SH-SY5Y (cell line): ENCODE results near the gene HDAC9.

Source experiments
- GATA2 ChIP-seq: IDR thresholded peaks from 2 replicates; pipeline ENCODE4 v1.6.1; 2011; ENCODE audit warnings: mild to moderate bottlenecking, low read depth, low read length
- GATA3 ChIP-seq: IDR thresholded peaks from 2 replicates; pipeline ENCODE4 v1.6.1; 2011; ENCODE audit warnings: low read depth, mild to moderate bottlenecking, low read length, moderate library complexity

Gene HDAC9

DNA sequence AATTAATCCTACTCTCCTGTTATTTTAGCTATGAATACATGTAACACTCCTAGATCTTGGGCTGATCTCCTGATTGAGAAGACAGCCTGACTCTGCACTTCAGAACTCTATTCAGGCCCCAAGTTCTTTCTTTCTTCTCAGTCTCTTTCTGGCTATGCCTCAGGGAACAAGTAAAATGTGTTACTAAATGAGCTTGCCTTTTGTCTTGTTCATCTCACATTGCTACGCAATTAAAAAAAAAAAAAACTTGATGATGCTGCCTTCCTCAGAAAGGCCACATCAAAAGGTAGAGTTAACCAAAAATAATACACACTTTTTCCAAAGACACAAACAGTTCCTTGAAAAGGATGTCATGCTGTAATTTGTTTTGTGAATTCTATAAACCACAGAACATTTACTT lies 363.8 kb downstream of the HDAC9 start:
- no peak for TF ChIP-seq GATA2
- TF ChIP-seq GATA3, result no peak

DNA sequence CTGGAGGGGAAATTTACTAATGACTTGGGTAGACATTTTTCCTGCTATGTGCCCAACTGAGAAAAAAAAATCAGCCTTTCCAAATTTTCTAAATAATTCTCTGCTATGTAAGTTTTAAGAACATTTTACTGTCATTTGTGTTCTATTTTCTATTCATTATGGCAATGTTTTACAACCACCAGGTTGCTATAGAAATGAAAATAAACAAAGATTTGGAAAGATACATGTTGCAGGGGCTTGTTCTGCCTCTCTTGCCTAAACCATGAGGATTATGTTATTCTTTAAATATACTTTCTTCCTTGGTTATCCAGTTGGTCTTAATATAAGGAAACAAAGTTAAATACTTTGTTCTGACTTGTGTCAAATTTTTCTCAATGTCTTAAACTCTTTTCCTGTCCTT lies 364.7 kb downstream of the HDAC9 start:
- TF ChIP-seq GATA2, result no peak
- no peak for TF ChIP-seq GATA3

DNA sequence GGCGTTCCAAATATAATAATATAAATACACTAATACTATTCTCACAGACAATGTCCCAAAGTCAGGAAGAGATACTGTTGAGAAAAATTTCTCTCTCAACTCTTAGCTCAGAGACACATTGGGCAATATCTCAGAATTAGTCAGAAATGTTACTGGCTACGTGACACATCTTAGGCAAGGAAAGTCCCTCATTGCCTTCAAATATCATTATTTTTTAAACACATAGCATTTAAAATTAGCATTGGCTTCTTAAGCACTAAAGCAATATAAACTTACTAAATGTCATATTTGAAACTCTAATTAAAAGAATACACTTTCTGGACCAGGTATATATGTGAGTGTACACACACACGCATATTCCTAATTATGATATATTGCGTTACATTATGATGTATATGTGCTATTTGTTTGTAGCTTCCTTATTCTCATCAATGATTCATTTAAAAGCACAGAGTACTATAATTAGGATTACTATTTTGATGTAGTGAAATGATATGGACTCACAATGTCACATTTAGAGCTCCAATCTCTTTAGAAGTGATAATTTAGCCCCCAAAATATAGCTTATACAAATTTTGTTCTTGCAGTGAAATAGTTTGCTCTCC lies 366.1 kb downstream of the HDAC9 start:
- TF ChIP-seq GATA3, result no peak
- TF ChIP-seq GATA2, result no peak

DNA sequence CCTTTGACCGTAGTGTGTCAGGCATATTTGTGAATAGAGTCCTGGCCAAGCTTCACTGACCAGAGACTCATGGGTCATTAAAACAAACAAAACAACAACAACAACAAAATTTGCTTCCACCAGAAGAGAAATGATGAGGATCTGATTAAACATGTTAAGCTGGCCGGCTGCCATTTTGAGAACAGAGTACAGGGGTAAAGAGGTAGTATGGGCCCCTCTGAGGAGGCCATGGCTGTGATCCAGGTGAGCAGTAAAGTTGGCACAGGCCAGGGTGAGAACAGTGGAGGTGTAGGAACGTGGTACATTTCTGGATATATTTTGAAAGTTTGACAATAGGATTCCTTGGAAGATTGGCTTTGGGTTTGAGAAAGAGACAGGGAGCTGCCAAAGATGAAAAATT lies 369.4 kb downstream of the HDAC9 start:
- TF ChIP-seq GATA2 (no peak), GATA3 (no peak)

DNA sequence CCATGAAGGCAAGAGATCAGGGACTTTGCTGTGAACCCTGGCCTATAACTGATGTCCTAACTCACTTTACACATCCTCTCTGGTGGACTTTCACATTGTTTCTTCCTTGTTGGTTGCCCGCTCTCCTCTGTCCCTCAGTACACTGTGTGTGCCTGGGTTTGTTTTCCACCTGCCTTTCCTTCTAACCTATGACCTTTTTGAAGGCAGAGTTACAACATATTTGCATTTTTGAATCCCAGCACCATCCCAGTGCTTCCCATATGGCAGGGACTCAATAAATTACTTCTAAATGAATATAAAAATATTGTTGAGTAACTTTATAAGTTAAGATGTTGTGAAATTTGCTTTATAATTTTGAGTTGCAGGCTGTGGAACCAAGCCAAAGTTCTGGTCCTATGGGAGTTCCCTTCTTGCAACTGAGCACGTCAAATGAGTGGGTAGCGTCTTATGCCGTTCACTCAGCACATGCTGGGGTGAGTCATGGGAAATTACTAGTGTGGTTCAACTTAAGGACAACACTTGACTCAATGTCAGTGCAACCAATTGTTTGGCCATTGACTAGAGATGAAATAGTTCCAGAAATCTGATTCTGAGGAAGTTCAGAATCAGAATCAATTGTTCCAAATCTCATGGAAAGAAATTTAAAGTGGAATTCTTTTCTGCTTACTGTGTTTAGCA lies 370.9 kb downstream of the HDAC9 start:
- TF ChIP-seq GATA2 (no peak), GATA3 (no peak)

DNA sequence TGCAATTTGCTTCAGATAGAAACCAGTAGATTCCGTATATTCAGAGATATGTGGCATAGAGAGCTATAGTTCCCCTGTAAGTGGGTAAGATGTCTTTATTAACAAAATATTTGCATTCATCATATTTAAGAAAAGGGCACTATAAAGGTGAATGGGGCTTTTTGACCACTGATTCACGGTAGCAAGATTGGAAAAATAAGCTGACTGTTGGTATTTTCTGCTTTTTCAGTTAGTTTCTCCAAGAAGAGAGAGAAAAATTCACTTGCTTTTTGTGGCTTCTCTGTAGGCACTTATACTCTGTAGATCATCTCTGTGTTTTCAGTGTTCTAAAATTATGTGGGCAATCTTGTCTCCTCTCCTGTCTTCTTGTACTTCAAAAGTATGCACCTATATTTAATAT lies 376.8 kb downstream of the HDAC9 start:
- TF ChIP-seq GATA3, result no peak
- TF ChIP-seq GATA2, result no peak

DNA sequence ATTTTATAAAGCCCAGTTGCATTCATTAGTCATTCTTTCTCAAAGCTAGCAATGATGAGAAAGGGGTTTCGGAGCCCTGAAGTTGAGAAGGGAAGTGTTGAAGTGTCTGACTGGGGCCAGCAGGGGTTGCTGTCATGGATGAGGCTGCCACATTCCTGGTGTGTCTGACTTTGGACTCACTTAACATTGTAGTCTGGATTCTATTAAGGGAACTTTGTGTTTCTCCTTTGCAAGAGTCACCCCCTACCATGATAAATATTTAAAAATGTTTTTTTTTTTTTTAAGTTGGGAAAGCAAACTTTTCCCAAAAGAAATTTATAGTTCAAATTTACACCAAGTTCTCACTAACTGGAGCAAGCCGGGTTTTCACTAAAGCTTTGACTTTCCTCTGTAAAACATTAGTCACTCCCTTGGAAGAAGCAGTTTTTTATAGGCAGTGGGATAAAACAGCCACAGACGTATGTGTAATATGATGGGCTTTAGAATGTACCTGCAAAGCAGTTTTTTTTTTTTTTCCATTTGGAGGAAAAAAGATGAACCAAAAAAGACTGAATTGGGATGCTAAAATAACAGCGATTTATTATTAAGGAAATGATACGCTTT lies 378.3 kb downstream of the HDAC9 start:
- TF ChIP-seq GATA3 (no peak), GATA2 (no peak)

DNA sequence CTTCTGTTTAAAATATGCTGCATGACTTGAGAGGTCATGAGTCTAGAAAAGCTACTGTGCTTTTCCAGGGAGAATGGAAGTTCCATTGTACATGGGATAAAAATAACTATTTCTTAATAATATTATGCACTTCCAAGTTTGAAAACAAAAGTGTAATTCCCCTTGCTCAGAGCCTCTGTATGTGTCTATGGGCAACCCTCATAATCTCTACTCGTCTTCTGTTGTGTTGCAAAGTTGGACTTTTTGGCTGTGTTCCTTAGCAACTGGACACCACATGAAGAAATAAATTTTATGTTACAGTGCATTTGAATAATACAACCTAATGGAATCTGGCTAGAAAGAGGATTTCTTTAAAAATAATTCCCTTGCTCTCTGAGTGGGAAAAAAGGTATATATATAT lies 379.3 kb downstream of the HDAC9 start:
- TF ChIP-seq GATA3 (no peak), GATA2 (no peak)

DNA sequence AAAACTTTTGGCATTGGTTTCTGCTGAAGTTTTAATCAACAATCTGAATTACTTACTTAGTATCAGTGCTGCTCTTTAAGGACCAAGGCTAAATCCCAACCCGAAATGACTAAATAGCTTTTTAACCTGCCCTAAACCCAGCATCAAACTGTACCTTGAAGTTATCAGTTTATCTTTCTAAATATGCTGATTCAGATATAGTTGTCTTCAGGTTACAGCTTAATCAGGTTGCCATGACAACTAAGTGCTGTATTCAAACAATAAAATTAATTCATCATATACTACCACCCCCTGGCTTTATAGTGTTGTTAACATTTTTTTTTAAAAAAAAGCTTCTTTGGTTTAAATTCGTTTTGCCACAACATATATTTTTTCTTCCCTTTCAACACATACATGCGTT lies 382.3 kb downstream of the HDAC9 start:
- TF ChIP-seq GATA3 (no peak), GATA2 (no peak)

DNA sequence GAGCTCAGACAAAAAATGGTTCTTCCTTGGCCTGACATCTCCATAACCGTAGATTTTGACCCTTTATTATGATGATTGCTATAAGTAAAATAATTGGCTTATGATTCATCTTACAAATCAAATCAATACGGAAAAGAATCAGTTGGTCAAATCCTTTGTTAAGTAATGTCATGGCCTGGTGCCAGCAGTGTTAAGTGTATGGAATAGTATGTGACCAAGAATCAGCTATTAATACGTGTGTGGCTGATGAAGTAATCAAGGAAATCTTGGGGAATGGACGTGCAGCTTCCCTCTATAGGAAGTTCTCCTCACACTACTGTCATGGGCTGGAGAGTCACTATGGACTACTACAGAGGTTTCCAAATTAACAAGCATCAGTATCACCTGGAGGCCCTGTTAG lies 391.3 kb downstream of the HDAC9 start:
- TF ChIP-seq GATA2 (no peak), GATA3 (no peak)

DNA sequence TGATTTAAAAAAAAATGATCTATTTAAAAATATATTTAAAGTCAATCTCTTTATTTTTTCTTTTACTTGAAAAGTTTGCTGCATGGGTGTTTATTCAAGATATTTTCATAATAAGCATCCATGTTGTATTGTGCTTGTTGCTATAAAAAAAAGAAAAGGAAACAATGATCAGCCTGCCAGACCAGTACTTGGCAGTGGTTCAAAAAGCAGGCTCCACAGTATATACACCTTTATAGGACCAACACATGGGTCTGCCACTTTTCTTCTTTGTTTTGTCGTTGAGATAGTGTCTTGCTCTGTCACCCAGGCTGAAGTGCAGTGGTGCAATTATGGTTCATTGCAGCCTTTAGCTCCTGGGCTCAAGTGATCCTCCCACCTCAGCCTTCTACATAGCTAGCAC lies 393.9 kb downstream of the HDAC9 start:
- TF ChIP-seq GATA2, result no peak
- TF ChIP-seq GATA3, result no peak

DNA sequence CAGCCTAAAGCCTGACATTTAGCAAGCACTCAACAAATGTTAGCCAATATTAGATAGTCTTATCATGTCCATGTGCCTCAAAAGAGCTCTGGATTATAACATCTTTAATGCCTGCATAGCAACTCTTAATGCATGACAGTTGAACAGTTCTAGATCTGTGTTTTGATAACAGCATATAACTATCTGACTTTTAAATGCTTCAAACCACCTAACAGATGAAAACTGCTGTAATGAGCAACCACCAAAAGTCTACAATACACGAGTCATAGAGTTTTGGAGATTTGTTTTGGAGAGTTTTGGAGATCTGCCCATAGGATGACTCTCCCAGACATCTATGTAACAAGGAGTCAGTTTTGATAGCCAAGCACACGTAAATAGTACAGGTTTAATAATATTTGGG lies 394.6 kb downstream of the HDAC9 start:
- TF ChIP-seq GATA3 (peak; percentile 100), GATA2 (peak; percentile 86; the same call in 1 of the 2 replicates)

DNA sequence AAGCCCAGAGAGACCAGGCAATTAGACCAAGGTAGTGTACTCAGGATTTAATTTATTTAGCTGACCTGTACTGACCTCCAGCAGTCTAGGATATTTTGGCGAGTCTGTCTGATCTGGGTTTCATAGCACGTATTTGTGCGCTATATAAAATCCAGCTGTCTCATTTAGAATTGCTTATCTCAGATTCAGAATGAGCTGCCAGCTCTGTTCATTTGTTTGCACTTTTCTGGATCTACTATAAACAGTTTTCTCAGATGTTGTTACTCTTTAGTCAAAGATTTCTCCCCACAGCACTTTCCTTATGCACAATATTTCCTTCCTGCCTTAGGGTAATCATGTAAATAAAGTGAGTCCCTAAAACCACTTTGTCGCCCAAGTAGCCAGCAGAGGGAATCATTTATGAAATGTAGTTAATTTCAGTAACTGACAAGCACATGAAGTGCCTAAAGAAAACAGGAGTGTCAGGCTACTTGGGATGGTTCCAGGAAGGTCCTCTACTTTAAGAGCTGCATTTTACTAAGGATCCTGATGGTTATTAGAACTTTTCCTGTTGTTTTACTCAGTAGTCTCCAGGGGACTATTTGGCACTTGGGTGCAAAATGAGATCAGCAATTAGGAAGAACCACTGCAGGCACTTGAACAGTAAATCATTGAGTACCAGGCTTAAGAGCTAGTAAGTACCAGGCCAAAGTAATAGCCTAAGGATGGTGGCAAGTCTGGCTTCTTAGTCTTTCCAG lies 395.5 kb downstream of the HDAC9 start:
- TF ChIP-seq GATA2 (peak; percentile 80), GATA3 (peak; percentile 54; the same call in 1 of the 2 replicates)

DNA sequence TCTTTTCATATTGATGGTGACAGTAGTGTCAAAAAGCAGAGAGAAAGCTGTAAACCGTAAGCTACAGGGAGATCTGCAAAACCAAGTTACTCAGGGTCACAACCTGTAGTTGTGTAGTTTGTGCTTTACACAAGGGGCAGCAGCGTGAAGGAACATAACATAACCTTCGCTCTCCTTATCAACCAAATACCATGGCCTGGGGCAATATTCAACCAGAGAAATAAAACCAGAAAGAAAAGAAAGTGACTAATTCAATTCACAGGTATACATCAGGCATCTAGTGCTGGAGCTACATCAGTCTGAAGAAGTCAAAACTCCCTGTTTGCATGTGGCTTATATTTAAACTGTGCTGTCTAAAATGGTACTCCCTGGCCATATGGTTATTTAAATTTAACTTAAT lies 397.6 kb downstream of the HDAC9 start:
- TF ChIP-seq GATA2 (no peak), GATA3 (no peak)
